K562 (cell line): ENCODE results near the gene DLX2. TPM values are rescaled to one million over a fixed set of nuclear protein-coding genes. Genes with fewer than 3 reads are reported as not detected.

Source experiments
- ARID1B ChIP-seq: fragments of 450-650 bp; IDR thresholded peaks from 2 replicates; pipeline ENCODE4 v1.6.1; 2016; ENCODE audit warnings: antibody characterized with exemption, mild to moderate bottlenecking, inconsistent platforms
- BRF1 ChIP-seq: IDR thresholded peaks from 3 replicates; pipeline ENCODE4 v1.6.1; 2011; ENCODE audit warnings: borderline replicate concordance, mild to moderate bottlenecking; ENCODE audit not compliant: insufficient read length; ENCODE audit errors: extremely low read depth
- EGR1 ChIP-seq: fragments of 450-650 bp; conservative IDR thresholded peaks from 2 replicates; pipeline ENCODE4 v1.6.1; 2017; ENCODE audit warnings: mild to moderate bottlenecking
- ESRRB ChIP-seq: fragments of 250-450 bp; sonication (Bioruptor Pico); IDR thresholded peaks from 2 replicates; pipeline ENCODE4 v1.5.0; 2020; ENCODE audit warnings: mild to moderate bottlenecking, moderate library complexity, borderline replicate concordance
- FOXK2 ChIP-seq, 2 experiments: fragments of 450-650 bp; IDR thresholded peaks in 1 of 2; conservative IDR thresholded peaks in 1 of 2; 2 replicates each; pipeline ENCODE4 v1.6.1; 2016; ENCODE audit warnings: low read depth in 2 of 2, mild to moderate bottlenecking in 1 of 2
- FOXM1 ChIP-seq, 2 experiments: fragments of 450-650 bp in 1 of 2; sonication (generic) in 1 of 2; formaldehyde crosslinking in 1 of 2; IDR thresholded peaks; 2 replicates each; pipeline versions ENCODE4 v1.6.1 to v1.9.0; 2017 to 2022; ENCODE audit warnings: low read depth in 2 of 2, mild to moderate bottlenecking in 2 of 2, missing genetic modification reagents in 1 of 2, moderate library complexity in 1 of 2
- GATAD2A ChIP-seq: fragments of 450-650 bp; IDR thresholded peaks from 2 replicates; pipeline ENCODE4 v1.6.1; 2017
- MEF2D ChIP-seq: conservative IDR thresholded peaks from 2 replicates; pipeline ENCODE4 v1.6.1; 2016; ENCODE audit warnings: low read depth, missing genetic modification characterization, missing compliant biosample characterization
- NR0B1 ChIP-seq: fragments of 450-650 bp; IDR thresholded peaks from one replicate; pipeline ENCODE4 v1.6.1; 2018; ENCODE audit warnings: mild to moderate bottlenecking, moderate library complexity; ENCODE audit not compliant: partially characterized antibody
- RAD21 ChIP-seq, 2 experiments: fragments of 250-450 bp in 1 of 2; fragments of 450-650 bp in 1 of 2; sonication (Bioruptor Pico) in 1 of 2; formaldehyde crosslinking in 1 of 2; IDR thresholded peaks in 1 of 2; conservative IDR thresholded peaks in 1 of 2; 2 replicates each; pipeline versions ENCODE4 v1.4.0 to v1.8.0; 2020 to 2022; ENCODE audit warnings: mild to moderate bottlenecking in 2 of 2, moderate library complexity in 1 of 2
- RBM15 ChIP-seq: fragments of 200-400 bp; formaldehyde crosslinking; IDR thresholded peaks from 2 replicates; pipeline ENCODE4 v1.6.1; 2018; ENCODE audit warnings: mild to moderate bottlenecking, low read length, moderate library complexity; ENCODE audit not compliant: insufficient read depth
- ZNF224 ChIP-seq: sonication (generic); formaldehyde crosslinking; IDR thresholded peaks from 2 replicates; pipeline ENCODE4 v1.8.0; 2022; ENCODE audit warnings: mild to moderate bottlenecking, missing genetic modification reagents
- ZNF232 ChIP-seq: sonication (generic); formaldehyde crosslinking; IDR thresholded peaks from 2 replicates; pipeline ENCODE4 v1.8.0; 2022; ENCODE audit warnings: mild to moderate bottlenecking, missing genetic modification reagents
- polyA plus RNA-seq, 8 experiments: library from polyadenylated mRNA; depleted of rRNA in 4 of 8; stranded (reverse) in 5 of 8; unstranded in 3 of 8; fragments of >200 nt; fragmentation: Nextera tagmentation in 2 of 8; fragmentation: Illumina TruSeq in 1 of 8; extraction: Ambion mirVana in 2 of 8; extraction: Trizol in 1 of 8; gene quantifications; 2 replicates each; pipeline versions ENCODE4 v1.2.1 to v1.2.3, GENCODE V29; 2011 to 2014; ENCODE audit warnings: inconsistent platforms in 1 of 8, missing spikeins in 1 of 8
- total RNA-seq, 7 experiments: library from RNA; depleted of rRNA in 6 of 7; stranded (reverse); fragments of >200 nt in 6 of 7; fragmentation: Illumina TruSeq in 2 of 7; extraction: Trizol in 2 of 7; gene quantifications; 2 replicates each; pipeline versions ENCODE4 v1.2.1 to v1.2.3, GENCODE V29; 2011 to 2021; ENCODE audit warnings: low replicate concordance in 1 of 7
- TF ChIP-seq, protein P1 (sequence below): fragments of 450-650 bp; IDR thresholded peaks from 2 replicates; pipeline ENCODE4 v1.6.1; 2016; ENCODE audit warnings: mild to moderate bottlenecking, moderate library complexity

DLX2 gene
- total and polyA plus RNA-seq, 9 of the 15 experiments (the other 6 are each of a cell fraction or from before 2014, with no cell fraction given): 0.14 to 4.3 (median 0.86) TPM

- TF ChIP-seq RAD21 (CRISPR knock-in tag; conservative IDR thresholded peaks at IDR 0.05 in 1 of 2, IDR thresholded peaks at IDR 0.05 in 1 of 2): 0 out of 4 replicates have a peak, but pooled peaks of 1 of the 2 experiments have one; percentile 4
- TF ChIP-seq MEF2D (tag): no peak
- TF ChIP-seq ESRRB: no peak
- TF ChIP-seq, protein P1, sequence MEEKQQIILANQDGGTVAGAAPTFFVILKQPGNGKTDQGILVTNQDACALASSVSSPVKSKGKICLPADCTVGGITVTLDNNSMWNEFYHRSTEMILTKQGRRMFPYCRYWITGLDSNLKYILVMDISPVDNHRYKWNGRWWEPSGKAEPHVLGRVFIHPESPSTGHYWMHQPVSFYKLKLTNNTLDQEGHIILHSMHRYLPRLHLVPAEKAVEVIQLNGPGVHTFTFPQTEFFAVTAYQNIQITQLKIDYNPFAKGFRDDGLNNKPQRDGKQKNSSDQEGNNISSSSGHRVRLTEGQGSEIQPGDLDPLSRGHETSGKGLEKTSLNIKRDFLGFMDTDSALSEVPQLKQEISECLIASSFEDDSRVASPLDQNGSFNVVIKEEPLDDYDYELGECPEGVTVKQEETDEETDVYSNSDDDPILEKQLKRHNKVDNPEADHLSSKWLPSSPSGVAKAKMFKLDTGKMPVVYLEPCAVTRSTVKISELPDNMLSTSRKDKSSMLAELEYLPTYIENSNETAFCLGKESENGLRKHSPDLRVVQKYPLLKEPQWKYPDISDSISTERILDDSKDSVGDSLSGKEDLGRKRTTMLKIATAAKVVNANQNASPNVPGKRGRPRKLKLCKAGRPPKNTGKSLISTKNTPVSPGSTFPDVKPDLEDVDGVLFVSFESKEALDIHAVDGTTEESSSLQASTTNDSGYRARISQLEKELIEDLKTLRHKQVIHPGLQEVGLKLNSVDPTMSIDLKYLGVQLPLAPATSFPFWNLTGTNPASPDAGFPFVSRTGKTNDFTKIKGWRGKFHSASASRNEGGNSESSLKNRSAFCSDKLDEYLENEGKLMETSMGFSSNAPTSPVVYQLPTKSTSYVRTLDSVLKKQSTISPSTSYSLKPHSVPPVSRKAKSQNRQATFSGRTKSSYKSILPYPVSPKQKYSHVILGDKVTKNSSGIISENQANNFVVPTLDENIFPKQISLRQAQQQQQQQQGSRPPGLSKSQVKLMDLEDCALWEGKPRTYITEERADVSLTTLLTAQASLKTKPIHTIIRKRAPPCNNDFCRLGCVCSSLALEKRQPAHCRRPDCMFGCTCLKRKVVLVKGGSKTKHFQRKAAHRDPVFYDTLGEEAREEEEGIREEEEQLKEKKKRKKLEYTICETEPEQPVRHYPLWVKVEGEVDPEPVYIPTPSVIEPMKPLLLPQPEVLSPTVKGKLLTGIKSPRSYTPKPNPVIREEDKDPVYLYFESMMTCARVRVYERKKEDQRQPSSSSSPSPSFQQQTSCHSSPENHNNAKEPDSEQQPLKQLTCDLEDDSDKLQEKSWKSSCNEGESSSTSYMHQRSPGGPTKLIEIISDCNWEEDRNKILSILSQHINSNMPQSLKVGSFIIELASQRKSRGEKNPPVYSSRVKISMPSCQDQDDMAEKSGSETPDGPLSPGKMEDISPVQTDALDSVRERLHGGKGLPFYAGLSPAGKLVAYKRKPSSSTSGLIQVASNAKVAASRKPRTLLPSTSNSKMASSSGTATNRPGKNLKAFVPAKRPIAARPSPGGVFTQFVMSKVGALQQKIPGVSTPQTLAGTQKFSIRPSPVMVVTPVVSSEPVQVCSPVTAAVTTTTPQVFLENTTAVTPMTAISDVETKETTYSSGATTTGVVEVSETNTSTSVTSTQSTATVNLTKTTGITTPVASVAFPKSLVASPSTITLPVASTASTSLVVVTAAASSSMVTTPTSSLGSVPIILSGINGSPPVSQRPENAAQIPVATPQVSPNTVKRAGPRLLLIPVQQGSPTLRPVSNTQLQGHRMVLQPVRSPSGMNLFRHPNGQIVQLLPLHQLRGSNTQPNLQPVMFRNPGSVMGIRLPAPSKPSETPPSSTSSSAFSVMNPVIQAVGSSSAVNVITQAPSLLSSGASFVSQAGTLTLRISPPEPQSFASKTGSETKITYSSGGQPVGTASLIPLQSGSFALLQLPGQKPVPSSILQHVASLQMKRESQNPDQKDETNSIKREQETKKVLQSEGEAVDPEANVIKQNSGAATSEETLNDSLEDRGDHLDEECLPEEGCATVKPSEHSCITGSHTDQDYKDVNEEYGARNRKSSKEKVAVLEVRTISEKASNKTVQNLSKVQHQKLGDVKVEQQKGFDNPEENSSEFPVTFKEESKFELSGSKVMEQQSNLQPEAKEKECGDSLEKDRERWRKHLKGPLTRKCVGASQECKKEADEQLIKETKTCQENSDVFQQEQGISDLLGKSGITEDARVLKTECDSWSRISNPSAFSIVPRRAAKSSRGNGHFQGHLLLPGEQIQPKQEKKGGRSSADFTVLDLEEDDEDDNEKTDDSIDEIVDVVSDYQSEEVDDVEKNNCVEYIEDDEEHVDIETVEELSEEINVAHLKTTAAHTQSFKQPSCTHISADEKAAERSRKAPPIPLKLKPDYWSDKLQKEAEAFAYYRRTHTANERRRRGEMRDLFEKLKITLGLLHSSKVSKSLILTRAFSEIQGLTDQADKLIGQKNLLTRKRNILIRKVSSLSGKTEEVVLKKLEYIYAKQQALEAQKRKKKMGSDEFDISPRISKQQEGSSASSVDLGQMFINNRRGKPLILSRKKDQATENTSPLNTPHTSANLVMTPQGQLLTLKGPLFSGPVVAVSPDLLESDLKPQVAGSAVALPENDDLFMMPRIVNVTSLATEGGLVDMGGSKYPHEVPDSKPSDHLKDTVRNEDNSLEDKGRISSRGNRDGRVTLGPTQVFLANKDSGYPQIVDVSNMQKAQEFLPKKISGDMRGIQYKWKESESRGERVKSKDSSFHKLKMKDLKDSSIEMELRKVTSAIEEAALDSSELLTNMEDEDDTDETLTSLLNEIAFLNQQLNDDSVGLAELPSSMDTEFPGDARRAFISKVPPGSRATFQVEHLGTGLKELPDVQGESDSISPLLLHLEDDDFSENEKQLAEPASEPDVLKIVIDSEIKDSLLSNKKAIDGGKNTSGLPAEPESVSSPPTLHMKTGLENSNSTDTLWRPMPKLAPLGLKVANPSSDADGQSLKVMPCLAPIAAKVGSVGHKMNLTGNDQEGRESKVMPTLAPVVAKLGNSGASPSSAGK: no peak
- TF ChIP-seq ZNF232 (CRISPR knock-in tag): no peak
- TF ChIP-seq GATAD2A: 0 out of 2 replicates have a peak, but pooled peaks have one; percentile 9
- no peak for TF ChIP-seq NR0B1
- TF ChIP-seq RBM15: no peak
- TF ChIP-seq FOXK2 (conservative IDR thresholded peaks at IDR 0.05 in 1 of 2, IDR thresholded peaks at IDR 0.05 in 1 of 2; ENCODE audit: low read depth in 2 of 2): no peak
- no peak; the same call in 1 of the 2 replicates for TF ChIP-seq FOXM1 (IDR thresholded peaks at IDR 0.05; ENCODE audit: low read depth)
- TF ChIP-seq FOXM1 (CRISPR knock-in tag; IDR thresholded peaks at IDR 0.05; ENCODE audit: low read depth): no peak
- no peak for TF ChIP-seq ZNF224 (CRISPR knock-in tag)
- no peak for TF ChIP-seq ARID1B
- no peak for TF ChIP-seq BRF1
- TF ChIP-seq EGR1: 0 out of 2 replicates have a peak, but pooled peaks have one; percentile 39
Measured at GRCh38 chr2:172084395-172084644, 18.4 kb downstream of the DLX2 start (continued).
